C4-2B (cell line): ENCODE data around the gene SLC39A9.

Experiments
- CTCF ChIP-seq: fragments of 450-650 bp; conservative IDR thresholded peaks from 2 replicates; pipeline ENCODE4 v1.5.1; 2017; ENCODE audit warnings: mild to moderate bottlenecking
- ZFX ChIP-seq: fragments of 450-650 bp; IDR thresholded peaks from 2 replicates; pipeline ENCODE4 v1.6.1; 2017

DNA sequence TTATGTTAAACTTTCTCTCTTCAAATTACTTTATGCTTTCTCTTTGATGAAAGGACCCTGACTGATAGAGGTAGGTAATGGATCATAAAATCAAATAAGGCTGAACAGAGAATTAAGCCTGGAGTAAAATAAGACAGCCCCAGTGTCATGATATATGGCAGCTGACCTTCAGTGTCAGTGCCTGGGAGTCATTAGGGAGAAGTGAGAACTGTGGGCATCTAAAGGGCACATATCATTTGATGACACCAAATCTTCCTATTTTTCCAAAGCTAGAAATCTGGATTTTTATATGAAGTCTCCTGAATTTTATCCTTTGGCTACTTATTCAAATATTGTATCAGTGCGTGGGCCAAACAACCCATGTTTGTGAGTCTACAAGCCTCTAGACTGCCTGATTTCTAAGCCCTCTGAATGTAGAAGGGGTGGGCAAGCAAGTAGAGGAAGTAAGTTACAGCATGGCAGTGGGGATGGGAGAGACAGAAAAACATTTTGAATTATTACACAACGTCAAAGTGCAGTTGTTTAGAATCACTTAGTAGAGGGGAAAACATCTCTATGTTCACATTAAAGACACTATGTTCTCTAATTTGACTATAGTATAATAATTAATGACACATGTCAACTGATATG lies 10.0 kb downstream of the SLC39A9 start:
- no peak for TF ChIP-seq CTCF
- TF ChIP-seq ZFX: no peak
